ENCODE data around the gene BEST1.

The BEST1 gene

DNA sequence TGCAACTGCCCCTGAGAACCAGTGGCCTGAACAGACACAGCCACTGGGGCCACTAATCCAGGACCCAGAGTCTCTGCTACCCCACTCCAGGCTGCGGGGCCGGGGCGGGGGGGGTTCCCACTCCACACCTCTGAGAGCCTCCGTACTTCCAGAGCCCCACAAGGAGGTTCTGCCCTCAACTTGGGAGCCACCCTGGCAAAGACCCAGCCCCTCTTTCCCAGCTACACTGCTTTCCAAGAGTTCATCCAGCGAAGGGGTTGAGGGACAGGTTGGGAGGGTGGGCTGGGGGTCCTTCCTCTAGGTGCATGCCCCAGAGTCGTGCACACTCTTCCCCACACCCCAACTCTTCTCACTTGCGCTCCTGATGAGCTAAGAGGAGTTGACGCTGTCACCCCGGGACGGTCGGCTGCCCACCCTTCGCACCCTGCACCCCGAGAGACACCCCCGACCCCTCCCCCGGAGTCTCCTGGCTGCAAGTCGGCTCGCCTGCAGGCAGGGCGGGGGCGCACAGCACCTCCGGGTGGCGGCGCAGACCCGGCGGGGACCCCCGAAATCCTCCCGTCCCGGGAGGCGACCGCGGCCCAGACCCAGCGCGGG, 33.3 kb upstream of the BEST1 start:
- no peak for DNase-seq

DNA sequence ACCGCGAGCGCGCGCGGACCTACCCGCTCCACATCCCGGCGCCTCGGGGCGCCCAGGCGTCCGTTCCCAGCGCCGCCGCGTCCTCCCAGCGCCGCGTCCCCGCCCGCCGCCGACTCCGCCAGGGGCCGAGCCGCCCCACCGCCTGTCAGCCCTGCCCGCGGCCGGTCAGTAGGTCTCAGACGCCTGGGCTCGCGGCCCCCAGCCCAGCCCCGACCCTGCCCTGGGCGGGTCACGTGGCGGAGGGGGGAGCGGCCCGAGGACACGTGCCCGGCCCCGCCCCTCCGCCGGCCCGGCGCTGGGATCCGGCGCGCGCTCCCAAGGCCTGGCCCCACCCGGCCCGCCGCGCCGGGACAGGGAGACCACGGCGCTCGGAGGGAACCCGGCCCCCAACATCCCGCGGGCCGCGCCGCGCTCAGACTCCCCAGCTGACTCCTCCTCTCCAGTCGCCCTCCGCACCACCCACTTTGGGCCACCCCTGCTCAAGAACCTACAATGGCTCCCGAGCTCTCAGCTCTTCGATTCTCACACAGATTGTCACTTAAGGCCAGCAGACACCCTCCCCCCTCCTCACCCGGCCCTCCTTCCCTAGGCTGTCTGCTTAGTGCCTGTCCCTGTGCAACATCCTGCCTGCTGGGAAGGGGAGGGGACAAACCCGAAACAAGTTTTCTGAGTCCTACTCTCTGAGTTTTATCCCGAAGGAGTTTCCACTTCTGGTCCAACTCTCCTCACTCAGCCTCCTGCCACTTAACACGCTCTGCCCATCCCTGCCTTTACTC, 32.6 kb upstream of the BEST1 start, which contains the start of gene RAB3IL1:
Gene RAB3IL1, minus strand, starts transcription at position 233 of the 776 bp plus-strand sequence. Its CDS starts 199 bp downstream, at position 34.
- no peak for DNase-seq

DNA sequence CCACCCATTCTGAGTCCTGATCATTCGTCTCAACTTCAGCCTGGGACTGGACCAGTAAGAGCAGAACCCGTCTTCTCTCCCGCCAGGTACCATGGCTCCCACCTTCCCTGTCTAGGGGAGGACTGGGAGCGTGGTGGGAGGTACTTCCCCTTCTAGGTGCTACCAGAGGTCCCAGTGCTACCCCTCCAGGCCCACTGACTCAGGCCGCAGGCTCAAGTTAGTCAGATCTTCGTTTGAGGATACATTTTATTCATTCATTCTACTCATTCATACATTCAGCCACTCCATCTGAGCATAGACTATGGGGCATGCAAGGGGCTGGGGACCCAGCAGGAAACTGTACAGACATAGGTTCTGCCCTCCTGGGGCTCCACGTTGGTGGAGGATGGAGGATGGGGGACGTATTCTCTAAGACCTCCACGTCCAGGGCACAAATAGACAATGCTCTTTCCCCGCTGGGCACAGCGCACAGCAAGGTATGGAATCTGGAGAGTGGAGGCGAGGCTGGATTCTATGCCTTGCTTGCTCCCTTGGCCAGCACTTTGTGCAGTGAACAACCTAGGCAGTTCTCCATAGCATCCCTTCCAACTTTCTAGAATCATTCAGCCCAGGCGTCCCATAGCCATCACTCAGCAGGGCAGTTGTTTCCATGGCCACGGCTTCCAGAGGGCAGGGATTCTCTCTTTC, 31.8 kb upstream of the BEST1 start:
- DNase-seq, result no peak

DNA sequence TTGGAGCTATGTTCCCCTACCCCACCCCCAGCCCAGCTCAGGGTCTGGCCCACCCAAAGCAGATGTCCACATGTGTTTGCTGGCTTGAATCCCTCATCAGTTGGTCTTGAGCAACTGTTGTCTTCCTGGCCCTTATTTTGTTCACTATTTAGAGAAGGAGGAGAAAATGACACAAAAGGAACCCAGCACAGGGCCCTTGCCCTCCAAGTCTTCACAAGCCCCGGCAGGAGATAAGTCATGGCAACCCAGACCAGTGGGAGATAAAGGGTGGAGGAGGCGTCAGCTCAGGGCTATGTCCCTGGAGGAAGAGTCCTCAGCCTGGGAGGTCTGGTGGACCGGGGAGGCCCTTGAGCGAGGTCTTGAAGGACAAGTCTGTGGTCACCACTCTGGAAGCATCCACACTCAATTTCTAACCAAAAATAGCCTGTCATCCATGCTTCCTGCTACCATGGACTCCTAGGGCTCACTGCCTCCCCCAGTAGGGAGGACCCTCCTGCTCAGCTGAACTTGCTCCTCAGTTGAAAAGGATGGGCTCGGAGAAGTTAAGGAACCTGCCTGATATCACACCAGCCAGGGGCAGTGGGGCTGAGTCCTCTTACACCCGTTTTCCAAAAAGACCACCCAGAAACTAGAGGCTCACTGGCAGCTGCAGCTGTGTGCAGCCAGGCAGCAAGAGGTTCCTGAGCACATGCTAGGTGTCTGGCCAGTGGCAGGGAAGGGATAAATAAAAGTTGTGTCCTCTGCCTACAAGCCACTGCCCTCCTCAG, 31.0 kb upstream of the BEST1 start:
- DNase-seq, result no peak

DNA sequence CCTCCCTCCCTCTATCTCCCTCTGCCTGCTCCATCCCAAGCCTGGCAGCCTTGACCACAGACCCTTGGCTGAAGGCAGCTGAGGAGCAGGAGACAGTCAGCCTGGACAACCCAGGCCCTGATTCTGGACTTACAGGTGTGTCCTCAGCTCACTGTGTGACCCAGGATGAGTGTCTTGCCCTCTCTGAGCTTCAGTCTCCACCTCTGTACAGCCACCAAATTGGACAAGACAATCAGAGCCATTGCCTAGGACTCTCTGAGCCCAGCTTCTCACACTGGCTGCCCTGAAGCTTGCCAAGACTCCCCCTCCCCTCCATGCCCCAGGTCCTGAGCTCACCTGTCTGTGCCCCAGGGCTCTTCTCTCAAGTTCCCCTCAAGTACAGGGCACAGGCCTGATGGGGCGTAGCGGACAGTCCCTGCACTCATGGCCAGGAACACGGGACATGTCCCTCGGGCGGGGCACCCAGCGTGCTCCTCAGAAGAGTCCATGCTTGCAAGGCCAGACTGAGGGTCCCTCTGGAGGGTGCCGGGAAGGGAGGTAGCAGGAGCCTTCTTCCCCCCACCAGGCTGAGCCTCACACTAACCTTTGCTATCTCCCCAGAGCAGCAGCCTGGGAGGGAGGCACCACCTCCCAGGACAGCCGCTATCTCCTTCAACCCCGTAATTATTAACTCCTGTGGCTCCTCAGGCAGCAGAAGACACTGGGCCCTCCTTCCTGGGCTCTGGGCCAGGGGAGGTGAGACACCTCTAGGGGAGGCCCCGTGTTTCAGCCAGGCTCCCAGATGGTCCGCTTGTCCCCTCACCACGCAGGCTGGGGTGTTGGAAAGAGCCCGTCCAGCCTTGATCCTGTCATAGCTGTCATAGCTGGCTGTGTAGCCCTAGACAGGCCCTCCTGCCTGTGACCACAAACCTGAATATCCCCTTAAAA, 30.2 kb upstream of the BEST1 start:
- DNase-seq, result no peak

DNA sequence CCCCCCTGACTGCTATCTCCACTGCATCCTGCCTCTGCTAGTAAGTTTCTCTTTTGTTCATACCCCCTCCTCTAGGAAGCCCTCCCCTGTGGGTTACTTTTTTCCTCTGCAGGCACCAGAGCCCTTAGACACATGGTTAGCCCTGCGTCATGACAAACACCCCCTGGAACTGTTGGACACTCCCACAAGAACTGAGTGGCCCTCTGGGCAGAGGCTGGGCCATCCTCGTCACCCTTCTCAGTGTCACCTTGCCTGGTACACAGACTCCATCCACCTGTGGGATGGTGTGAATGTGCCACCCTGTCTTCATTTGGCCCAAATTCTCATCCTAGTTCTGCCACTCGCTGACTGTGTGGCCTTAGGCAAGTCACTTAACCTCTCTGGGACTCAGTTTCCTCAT, 28.7 kb upstream of the BEST1 start:
- DNase-seq, result no peak

DNA sequence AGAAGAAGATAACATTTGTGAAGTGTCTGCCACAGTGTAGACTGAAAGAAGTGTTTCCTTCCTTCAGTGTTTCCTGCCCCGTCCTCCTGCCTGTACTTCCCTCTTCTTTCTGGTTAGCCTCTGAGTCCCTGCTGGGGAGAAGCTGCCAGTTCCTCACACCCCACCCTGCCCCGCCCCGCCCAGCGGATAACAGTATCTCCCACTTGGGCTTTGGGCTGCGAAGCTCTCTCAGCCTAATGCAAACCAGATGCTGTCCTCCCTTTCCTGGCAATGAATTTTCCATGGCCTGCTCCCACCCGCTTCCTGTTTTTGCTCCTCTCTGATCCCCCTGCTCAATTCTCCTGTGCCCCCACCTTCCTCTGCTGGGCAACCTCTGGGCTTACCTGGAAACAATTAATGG, 27.6 kb upstream of the BEST1 start:
- peak; percentile 58 for DNase-seq

DNA sequence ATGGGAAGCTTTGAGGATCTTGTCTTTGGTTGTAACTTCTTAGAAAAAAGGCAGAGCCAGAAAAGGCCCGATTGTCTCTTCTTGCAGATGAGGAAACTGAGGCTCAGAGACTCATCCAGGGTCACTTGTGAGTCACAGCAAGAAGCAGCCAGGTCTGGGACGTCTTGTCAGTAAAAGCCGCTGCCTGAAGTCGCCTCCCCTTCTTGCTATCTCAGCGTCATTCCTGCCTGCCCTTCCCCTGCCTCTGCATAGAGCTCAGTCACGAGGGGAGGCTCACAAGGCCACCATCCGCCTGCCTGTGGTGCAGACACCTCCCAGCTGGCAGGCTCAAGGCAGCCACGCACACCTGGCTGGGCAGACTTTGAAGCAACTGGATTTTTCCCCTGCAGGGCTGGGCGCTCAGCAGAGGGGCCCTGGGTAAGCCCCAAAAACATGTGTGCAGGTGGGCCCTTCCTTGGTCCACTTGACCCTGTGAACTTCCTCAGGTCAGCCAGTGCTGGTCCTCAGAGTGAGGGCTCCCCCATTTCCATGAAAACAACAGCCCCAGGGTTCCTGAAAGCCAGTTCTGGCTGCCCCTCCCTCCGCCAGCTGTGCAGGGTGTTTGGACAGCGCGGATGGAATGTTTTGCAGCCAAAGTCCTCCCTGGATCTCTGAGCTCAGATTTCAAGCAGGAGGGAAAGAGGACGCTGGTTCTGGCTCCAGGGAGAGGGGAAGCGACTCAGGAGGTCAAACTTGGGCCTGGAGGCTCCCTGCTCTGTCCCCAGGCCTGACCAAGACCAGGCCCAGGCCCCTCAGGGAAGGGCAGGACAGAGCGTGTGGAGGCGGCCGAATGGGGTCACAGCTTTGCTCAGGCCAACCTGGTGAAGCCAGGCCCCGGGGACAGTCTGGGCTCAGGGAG, 26.7 kb upstream of the BEST1 start:
- no peak for DNase-seq

DNA sequence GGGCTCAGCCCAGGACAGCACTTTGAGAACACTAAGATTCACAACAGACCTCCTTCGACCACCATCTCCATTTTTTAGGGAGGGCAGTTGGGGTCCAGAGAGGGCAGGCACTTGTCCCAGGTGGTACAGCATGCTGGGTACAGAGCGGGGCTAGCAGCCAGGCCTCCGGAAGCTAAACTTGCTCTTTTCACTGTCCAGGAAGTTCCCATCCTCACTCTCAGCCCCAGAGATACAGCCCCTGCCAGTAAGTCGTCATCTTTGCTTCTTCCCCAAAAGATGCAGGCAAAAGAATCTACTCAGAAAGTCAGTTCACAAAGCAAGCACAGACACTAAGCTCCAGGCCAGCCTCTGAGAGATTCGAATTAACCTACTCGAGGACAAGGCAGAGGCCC, 26.1 kb upstream of the BEST1 start:
- DNase-seq, result no peak

- DNase-seq, result no peak
Measured at GRCh38 chr11:61925736-61926135, 24.4 kb upstream of the BEST1 start.

DNA sequence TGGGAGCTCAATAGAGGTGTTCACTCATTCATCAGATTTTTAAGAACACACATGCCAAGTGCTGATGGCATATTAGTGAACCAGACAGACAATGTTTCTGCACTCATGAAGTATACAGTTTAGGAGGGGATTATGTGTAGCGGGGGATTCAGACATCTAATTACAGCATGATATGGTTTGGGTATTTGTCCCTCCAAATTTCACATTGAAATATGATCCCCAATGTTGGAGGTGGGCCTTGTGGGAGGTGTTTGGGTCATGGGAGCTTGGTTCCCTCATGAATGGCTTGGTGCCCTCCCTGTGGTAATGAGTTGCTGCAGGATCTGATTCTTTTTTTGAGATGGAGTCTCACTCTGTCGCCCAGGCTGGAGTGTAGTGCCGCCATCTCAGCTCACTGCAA, 23.9 kb upstream of the BEST1 start:
- DNase-seq, result no peak

DNA sequence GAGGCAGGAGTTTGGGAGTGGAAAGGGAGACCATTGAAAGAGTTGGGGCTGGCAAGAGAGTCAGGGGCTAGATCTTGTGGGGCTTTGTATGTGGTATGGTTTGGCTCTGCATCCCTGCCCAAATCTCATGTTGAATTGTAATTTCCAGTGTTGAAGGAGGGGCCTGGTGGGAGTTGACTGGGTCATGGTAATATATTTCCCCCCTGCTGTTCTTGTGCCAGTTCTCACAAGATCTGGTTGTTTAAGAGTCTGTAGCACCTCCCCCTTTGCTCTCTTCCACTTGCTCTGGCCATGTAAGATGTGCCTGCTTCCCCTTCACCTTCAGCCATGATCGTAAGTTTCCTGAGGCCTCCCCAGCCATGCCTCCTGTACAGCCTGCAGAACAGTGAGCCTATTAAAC, 22.6 kb upstream of the BEST1 start:
- DNase-seq, result no peak

DNA sequence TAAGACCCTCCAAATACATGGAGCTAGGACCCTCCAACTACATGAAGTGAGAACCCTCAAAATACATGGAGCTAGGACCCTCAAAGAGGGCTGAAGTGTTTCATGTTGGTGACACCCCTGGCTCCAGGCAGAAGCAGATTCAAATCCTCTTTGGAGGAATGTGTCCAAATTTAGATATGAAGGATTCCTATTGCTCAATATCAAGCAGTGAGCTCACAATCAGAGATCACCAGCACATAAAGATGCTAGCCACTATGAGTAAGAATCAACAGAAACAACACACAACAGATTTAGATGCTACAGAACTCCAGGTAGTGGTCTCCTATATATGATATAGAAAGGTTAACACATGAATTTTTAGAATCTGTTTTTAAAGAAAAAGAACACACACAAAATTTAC, 21.5 kb upstream of the BEST1 start:
- DNase-seq, result no peak

GRCh38 chr11:61930933-61931332, 19.2 kb upstream of the BEST1 start:
- DNase-seq, result no peak

DNA sequence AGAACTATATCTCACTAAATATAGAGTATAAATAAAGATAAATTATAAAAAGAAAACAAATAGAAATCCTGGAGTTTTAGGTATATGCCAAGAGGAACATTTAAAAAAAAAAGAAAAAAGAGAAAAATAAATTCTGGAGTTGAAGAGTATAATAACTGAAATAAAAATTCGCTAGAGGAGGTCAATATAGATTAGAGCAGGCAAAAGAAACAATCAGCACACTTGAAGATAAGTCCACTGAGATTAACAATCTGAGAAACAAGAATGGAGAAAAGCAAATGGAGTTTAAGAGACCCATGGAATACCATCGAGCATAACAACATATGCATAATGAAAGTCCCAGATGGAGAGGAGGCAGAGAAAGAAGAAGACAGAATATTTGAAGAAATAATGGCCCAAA, 14.3 kb upstream of the BEST1 start:
- no peak for DNase-seq

DNA sequence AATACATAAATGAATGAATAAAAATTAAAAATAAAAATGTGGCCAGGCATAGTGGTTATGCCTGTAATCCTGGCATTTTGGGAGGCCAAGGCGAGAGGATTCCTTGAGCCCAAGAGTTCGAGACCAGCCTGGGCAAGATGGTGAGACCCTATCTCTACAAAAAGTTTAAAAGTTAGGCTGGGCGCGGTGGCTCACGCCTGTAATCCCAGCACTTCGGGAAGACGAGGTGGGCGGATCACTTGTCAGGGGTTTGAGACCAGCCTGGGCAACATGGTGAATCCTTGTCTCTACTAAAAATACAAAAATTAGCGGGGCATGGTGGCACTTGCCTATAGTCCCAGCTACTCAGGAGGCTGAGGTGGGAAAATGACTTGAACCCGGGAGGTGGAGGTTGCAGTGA, 9.7 kb upstream of the BEST1 start:
- DNase-seq, result no peak

DNA sequence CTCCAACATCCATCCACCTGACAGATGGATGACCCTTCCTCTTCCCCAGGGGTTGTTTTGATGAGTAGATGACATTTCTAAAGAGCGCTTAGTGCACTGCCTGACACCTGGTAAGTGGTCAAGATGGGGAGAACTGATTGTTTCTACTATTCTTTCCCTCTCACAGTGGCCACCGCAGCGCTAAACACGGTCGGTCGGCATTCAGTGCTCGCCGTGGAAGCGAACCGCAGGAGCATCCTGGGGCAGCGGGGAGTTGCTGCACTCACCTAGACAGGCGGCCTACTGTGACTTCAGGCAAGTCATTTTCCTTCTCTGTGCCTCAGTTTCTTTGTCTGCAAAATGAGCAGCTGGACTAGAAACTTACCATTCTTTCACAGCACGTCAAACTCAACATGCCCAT, 5.0 kb upstream of the BEST1 start:
- DNase-seq, result no peak

- DNase-seq, result no peak
Measured at GRCh38 chr11:61946894-61947293, 3.3 kb upstream of the BEST1 start.

DNA sequence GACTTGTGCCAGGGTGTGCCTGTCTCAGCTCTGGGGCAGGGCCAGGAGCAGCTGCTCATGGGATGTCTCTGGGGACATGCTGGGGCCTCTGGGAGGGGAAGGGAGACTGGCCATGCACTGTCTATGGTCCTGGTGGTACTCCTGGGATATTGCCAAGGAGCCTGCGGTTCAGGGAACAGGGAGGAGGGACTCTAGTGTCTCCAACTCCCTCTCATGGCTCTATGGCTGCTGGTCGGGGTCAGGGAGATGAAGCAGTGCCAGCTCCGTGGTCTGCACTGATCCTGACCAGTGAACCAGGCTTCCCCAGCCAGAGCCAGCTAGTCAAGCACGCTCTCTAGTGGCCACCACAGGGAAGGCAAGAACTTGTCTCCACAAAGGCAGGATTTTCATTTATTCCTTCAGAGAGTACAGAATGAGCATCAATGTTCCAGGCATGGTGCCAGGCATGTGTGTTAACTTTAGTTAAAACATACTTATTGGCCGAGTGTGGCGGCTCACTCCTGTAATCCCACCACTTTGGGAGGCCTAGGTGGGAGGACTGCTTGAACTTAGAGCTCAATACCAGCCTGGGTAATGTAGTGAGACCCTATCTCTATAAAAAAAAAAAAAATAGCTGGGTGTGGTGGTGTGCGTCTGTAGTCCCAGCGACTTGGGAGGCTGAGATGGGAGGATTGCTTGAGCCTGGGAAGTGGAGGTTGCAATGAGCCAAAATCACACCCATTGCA, 2.5 kb upstream of the BEST1 start:
- no peak for DNase-seq

DNA sequence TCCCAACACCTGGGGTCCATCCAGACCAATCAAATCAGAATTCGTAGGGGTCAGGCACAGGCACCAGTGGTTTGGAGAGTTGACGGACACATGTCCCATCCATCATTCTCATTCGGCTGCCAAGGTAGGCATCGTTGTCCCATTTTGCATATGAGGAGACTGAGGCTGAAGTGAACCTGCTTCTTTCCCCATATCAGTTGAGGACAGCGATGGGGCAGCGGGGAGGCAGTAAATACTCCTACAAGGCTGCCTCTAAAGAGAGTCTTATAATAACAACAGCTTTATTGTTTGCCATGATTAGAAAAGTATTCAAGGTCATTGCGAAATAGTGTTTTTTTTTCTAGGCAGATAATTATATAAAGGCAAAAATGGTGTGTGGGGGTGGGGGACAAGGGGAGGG, 1.6 kb upstream of the BEST1 start:
- no peak for DNase-seq

Measured in GF-D8 (cell line).